Esophagus muscularis mucosa (tissue), 3 donors: ENCODE data around the gene RPL7A.

Source experiments
- CTCF ChIP-seq, 3 experiments: fragments of 200-600 bp in 2 of 3; fragments of 450-650 bp in 1 of 3; sonication (generic) in 2 of 3; IDR thresholded peaks; one replicate each; pipeline ENCODE4 v1.5.1; 2017 to 2019; ENCODE audit warnings: antibody characterized with exemption in 3 of 3, mild to moderate bottlenecking in 2 of 3, moderate library complexity in 1 of 3
- EP300 ChIP-seq: sonication (generic); formaldehyde crosslinking; IDR thresholded peaks from one replicate; pipeline ENCODE4 v1.6.1; 2017; ENCODE audit warnings: antibody characterized with exemption

GRCh38 chr9:133347515-133347984 is 468 bp upstream of the RPL7A start:
- no peak for TF ChIP-seq EP300
- no peak for TF ChIP-seq CTCF (IDR thresholded peaks at IDR 0.05)
